ENCODE data around the gene TUBA4A. TPM values are rescaled to one million over a fixed set of nuclear protein-coding genes. Genes with fewer than 3 reads are reported as not detected.

The TUBA4A gene
- total and polyA plus RNA-seq, 10 of the 15 experiments (the other 5 are each of a cell fraction or from before 2014, with no cell fraction given): 58.2 to 325 (median 134) TPM

- 25% methylated on average over 5 of the region's 5 CpGs for WGBS (ENCODE audit: insufficient coverage, insufficient replicate concordance, low lambda C conversion rate, missing lambda C conversion rate)
- POLR2A ChIA-PET: interaction anchor here (0.6 to 9.0 kb wide), 13 partner anchors 17 to 809 kb away, joined by 3 to 160 read pairs (median 5); partner anchors contain the start of genes ANKZF1, ATG9A, CNPPD1 and DNAJB2
- Histone ChIP-seq H2AFZ (ENCODE audit: control insufficient read depth, low read depth, low read length) (no peak overlapping the region), H3K4me1 (ENCODE audit: control insufficient read depth, insufficient read depth, low read length) (peaks cover 37% of the 10 kb centered on the region), H3K27ac (ENCODE audit: control insufficient read depth, insufficient read depth) (peak overlapping the region; percentile 77), H3K4me3 (peak overlapping the region; percentile 86), H3K36me3 (ENCODE audit: control insufficient read depth in 2 of 2, insufficient read depth in 2 of 2, low read length in 1 of 2) (peaks cover 12 to 19% of the 10 kb centered on the region in 2 experiments), H3K9ac (ENCODE audit: control insufficient read depth, insufficient read depth, low read length) (peak overlapping the region; percentile 86), H3K4me2 (ENCODE audit: control insufficient read depth, insufficient read depth) (peak overlapping the region; percentile 92), H3K79me2 (ENCODE audit: control insufficient read depth, insufficient read depth, low read length) (peaks cover 45% of the 10 kb centered on the region), H4K20me1 (ENCODE audit: control insufficient read depth, insufficient read depth) (0 out of 2 replicates have a peak, but pooled peaks cover 4% of the 10 kb centered on the region), H3K9me3 (replicated peaks; ENCODE audit: control insufficient read depth, insufficient read depth, low read length) (no peaks in the 10 kb centered on the region), H3K27me3 (replicated peaks in 1 of 2; ENCODE audit: control insufficient read depth in 2 of 2, insufficient read depth in 2 of 2, low read length in 1 of 2) (no peaks in the 10 kb centered on the region)
- CTCF ChIA-PET: interaction anchor here (0.6 to 6.1 kb wide), 7 partner anchors 22 to 982 kb away, joined by 3 to 65 read pairs (median 5); partner anchors contain the start of genes AAMP, ANKZF1, ATG9A and DNAJB2
- ATAC-seq (no peak), FAIRE-seq (no peak), DNase-seq (ENCODE audit: low read depth, low spot score) (no peak)
- RAD21 ChIA-PET (ENCODE audit: unreplicated experiment): interaction anchor here (1.1 to 5.1 kb wide), 6 partner anchors 9 to 81 kb away, joined by 3 to 53 read pairs (median 4); partner anchors contain the start of gene DNAJB2
- in situ Hi-C loops (cut with MboI): no loop called here
- no peak for TF ChIP-seq CREM (IDR thresholded peaks at IDR 0.05; ENCODE audit: low read depth)
- TF ChIP-seq NR2C1 (IDR thresholded peaks at IDR 0.05): no peak
- TF ChIP-seq RB1 (IDR thresholded peaks at IDR 0.05; ENCODE audit: borderline replicate concordance): no peak
- TF ChIP-seq SIX5 (IDR thresholded peaks at IDR 0.05; ENCODE audit: low read depth, low read length, severe bottlenecking): no peak
- TF ChIP-seq LARP7 (IDR thresholded peaks at IDR 0.05): no peak
- TF ChIP-seq, protein P1, sequence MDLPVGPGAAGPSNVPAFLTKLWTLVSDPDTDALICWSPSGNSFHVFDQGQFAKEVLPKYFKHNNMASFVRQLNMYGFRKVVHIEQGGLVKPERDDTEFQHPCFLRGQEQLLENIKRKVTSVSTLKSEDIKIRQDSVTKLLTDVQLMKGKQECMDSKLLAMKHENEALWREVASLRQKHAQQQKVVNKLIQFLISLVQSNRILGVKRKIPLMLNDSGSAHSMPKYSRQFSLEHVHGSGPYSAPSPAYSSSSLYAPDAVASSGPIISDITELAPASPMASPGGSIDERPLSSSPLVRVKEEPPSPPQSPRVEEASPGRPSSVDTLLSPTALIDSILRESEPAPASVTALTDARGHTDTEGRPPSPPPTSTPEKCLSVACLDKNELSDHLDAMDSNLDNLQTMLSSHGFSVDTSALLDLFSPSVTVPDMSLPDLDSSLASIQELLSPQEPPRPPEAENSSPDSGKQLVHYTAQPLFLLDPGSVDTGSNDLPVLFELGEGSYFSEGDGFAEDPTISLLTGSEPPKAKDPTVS (IDR thresholded peaks at IDR 0.05; ENCODE audit: low read depth, low read length): no peak
- TF ChIP-seq CBX3 (IDR thresholded peaks at IDR 0.05; ENCODE audit: borderline replicate concordance, low read depth): no peak
- no peak for TF ChIP-seq SREBF2 (IDR thresholded peaks at IDR 0.05; ENCODE audit: low read length)
- no peak for TF ChIP-seq BACH1 (IDR thresholded peaks at IDR 0.05; ENCODE audit: borderline replicate concordance)
- TF ChIP-seq NBN (IDR thresholded peaks at IDR 0.05): no peak
- no peak for TF ChIP-seq RAD21 (IDR thresholded peaks at IDR 0.05; ENCODE audit: insufficient read depth, low read depth, low read length)
- no peak for TF ChIP-seq SP1 (IDR thresholded peaks at IDR 0.05; ENCODE audit: low read depth, low read length)
- TF ChIP-seq RFX5 (IDR thresholded peaks at IDR 0.05; ENCODE audit: low read depth, low read length): no peak
- no peak for TF ChIP-seq MTA2 (IDR thresholded peaks at IDR 0.05; ENCODE audit: low read depth)
- TF ChIP-seq RELA (IDR thresholded peaks at IDR 0.05; ENCODE audit: borderline replicate concordance, partially characterized antibody): no peak
- TF ChIP-seq, protein P2, sequence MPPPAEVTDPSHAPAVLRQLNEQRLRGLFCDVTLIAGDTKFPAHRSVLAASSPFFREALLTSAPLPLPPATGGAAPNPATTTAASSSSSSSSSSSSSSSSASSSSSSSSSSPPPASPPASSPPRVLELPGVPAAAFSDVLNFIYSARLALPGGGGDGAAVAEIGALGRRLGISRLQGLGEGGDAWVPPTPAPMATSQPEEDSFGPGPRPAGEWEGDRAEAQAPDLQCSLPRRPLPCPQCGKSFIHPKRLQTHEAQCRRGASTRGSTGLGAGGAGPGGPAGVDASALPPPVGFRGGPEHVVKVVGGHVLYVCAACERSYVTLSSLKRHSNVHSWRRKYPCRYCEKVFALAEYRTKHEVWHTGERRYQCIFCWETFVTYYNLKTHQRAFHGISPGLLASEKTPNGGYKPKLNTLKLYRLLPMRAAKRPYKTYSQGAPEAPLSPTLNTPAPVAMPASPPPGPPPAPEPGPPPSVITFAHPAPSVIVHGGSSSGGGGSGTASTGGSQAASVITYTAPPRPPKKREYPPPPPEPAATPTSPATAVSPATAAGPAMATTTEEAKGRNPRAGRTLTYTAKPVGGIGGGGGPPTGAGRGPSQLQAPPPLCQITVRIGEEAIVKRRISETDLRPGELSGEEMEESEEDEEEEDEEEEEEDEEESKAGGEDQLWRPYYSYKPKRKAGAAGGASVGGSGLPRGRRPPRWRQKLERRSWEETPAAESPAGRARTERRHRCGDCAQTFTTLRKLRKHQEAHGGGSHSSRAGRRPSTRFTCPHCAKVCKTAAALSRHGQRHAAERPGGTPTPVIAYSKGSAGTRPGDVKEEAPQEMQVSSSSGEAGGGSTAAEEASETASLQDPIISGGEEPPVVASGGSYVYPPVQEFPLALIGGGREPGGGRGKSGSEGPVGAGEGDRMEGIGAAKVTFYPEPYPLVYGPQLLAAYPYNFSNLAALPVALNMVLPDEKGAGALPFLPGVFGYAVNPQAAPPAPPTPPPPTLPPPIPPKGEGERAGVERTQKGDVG (CRISPR knock-in tag; IDR thresholded peaks at IDR 0.05): no peak
- TF ChIP-seq ZBED1 (IDR thresholded peaks at IDR 0.05; ENCODE audit: borderline replicate concordance): no peak
- no peak for TF ChIP-seq STAT3 (IDR thresholded peaks at IDR 0.05; ENCODE audit: low read depth, low read length)
- TF ChIP-seq, protein P3, sequence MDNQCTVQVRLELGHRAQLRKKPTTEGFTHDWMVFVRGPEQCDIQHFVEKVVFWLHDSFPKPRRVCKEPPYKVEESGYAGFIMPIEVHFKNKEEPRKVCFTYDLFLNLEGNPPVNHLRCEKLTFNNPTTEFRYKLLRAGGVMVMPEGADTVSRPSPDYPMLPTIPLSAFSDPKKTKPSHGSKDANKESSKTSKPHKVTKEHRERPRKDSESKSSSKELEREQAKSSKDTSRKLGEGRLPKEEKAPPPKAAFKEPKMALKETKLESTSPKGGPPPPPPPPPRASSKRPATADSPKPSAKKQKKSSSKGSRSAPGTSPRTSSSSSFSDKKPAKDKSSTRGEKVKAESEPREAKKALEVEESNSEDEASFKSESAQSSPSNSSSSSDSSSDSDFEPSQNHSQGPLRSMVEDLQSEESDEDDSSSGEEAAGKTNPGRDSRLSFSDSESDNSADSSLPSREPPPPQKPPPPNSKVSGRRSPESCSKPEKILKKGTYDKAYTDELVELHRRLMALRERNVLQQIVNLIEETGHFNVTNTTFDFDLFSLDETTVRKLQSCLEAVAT (IDR thresholded peaks at IDR 0.05): no peak
- no peak for TF ChIP-seq IRF4 (IDR thresholded peaks at IDR 0.05; ENCODE audit: low read depth, low read length)
- intact Hi-C loops (cut with micrococcal nuclease; ENCODE audit: unreplicated experiment): loop anchor here (2.0 kb wide), 2 partner anchors 23 to 75 kb away; partner anchors contain the start of genes ANKZF1, ATG9A and CNPPD1
- no TSS peak for BruUV-seq (replicated peaks)
- SMC1A ChIA-PET (ENCODE audit: uncharacterized antibody, unreplicated experiment): interaction anchor here (0.8 to 8.6 kb wide), 9 partner anchors 13 to 398 kb away, joined by 3 to 98 read pairs (median 7); partner anchors contain the start of genes ANKZF1, ATG9A, CNPPD1 and DNAJB2
Measured at GRCh38 chr2:219252084-219252483, 1.6 kb downstream of the TUBA4A start.

Data from GM12878 (cell line).